HG03457 (cell line): ENCODE measurements around the gene SYNE1.

Experiments
- ATAC-seq: cut with Tn5 transposase; IDR thresholded peaks from one replicate; pipeline ENCODE4 v1.9.1; 2021; ENCODE audit warnings: moderate number of reproducible peaks; ENCODE audit not compliant: unreplicated experiment

SYNE1 gene

GRCh38 chr6:152379423-152379822 lies 257.7 kb downstream of the SYNE1 start:
- no peak for ATAC-seq

- no peak for ATAC-seq
Observed at GRCh38 chr6:152378169-152378568, 259.0 kb downstream of the SYNE1 start.

- ATAC-seq, result no peak
Observed at GRCh38 chr6:152375197-152375596, 262.0 kb downstream of the SYNE1 start.

GRCh38 chr6:152372945-152373344 lies 264.2 kb downstream of the SYNE1 start:
- ATAC-seq, result no peak

- ATAC-seq, result no peak
Observed at GRCh38 chr6:152371775-152372174, 265.4 kb downstream of the SYNE1 start.

- ATAC-seq, result no peak
Observed at GRCh38 chr6:152368751-152369624, 268.2 kb downstream of the SYNE1 start.

- ATAC-seq, result no peak
Observed at GRCh38 chr6:152364866-152365265, 272.3 kb downstream of the SYNE1 start.

- no peak for ATAC-seq
Observed at GRCh38 chr6:152360034-152360433, 277.1 kb downstream of the SYNE1 start.

GRCh38 chr6:152356662-152357061 lies 280.5 kb downstream of the SYNE1 start:
- ATAC-seq, result no peak

- ATAC-seq, result no peak
Observed at GRCh38 chr6:152356016-152356415, 281.1 kb downstream of the SYNE1 start.

GRCh38 chr6:152355166-152355565 lies 282.0 kb downstream of the SYNE1 start:
- no peak for ATAC-seq

- no peak for ATAC-seq
Observed at GRCh38 chr6:152353440-152353839, 283.7 kb downstream of the SYNE1 start.

GRCh38 chr6:152351742-152352141 lies 285.4 kb downstream of the SYNE1 start:
- ATAC-seq, result no peak

GRCh38 chr6:152351110-152351509 lies 286.1 kb downstream of the SYNE1 start:
- ATAC-seq, result no peak

GRCh38 chr6:152348116-152348515 lies 289.0 kb downstream of the SYNE1 start:
- ATAC-seq, result no peak

- ATAC-seq, result no peak
Observed at GRCh38 chr6:152343735-152344360, 293.3 kb downstream of the SYNE1 start.

- ATAC-seq, result no peak
Observed at GRCh38 chr6:152341596-152341995, 295.6 kb downstream of the SYNE1 start.

- ATAC-seq, result no peak
Observed at GRCh38 chr6:152338335-152339125, 298.6 kb downstream of the SYNE1 start.

- ATAC-seq, result no peak
Observed at GRCh38 chr6:152334555-152334954, 302.6 kb downstream of the SYNE1 start.

- ATAC-seq, result no peak
Observed at GRCh38 chr6:152330961-152331360, 306.2 kb downstream of the SYNE1 start.

- no peak for ATAC-seq
Observed at GRCh38 chr6:152329638-152330448, 307.3 kb downstream of the SYNE1 start.
